Inflammatory macrophage treated with lipopolysaccharide for 4 hours (primary cell): Measurements from ENCODE around the gene EEFSEC.

Experiments
- DNase-seq: peaks from one replicate; pipeline ENCODE4 v3.0.0-alpha.2; 2020

EEFSEC gene

GRCh38 chr3:128247666-128248409, 94.6 kb downstream of the EEFSEC start:
- no peak for DNase-seq

- DNase-seq, result no peak
These were observed 98.8 kb downstream of the EEFSEC start for GRCh38 chr3:128252083-128252482.

GRCh38 chr3:128253150-128253549, 99.9 kb downstream of the EEFSEC start:
- no peak for DNase-seq

DNA sequence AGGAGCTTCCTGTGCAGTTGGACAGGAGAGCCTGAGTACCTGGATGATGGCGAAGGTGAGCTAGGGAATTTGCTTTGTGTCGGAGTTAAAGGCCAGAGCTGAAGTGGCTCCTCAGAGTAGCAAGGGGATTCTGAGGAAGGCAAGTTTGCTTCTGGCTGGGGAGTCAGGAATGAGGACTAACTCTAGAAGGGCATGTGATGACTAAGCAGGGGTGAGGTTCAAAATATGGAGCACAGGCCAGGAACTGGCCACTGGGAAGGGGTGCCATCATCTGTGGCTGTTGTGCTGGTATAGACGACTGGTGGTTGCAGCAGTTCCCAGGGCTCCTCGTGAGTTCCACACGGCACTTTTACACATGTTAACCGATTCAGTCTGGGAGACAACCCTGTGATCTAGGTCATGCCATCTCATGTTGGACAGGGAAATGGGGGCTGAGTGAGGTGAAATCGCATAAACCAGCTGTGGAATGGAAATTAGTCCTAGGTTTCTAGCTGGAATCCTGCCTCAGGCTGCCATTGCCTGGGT, 100.8 kb downstream of the EEFSEC start:
- DNase-seq, result no peak

- no peak for DNase-seq
These were observed 101.7 kb downstream of the EEFSEC start for GRCh38 chr3:128254967-128255366.

- DNase-seq, result no peak
These were observed 102.8 kb downstream of the EEFSEC start for GRCh38 chr3:128256131-128256530.

DNA sequence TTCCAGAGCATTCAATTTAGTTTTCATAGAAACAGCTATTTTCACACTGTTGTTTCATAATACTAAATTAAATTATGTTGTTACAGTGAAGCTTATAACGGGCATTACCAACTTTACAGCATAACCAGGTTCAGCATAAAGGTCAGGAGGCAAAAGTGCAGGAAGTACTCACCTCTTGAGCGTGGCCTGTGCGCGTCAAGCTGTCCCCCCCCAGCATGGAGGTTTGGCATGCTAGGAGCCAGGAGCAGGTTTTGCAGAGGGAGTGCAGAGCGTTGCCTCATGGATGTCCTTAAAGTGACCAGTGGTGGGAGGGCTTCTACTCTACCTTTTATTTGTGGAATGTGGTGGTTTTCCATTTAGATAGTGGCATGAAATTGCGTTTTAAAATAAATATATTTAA, 104.4 kb downstream of the EEFSEC start:
- no peak for DNase-seq

- DNase-seq, result no peak
These were observed 107.0 kb downstream of the EEFSEC start for GRCh38 chr3:128260275-128260674.

- no peak for DNase-seq
These were observed 109.2 kb downstream of the EEFSEC start for GRCh38 chr3:128262457-128262856.

- DNase-seq, result no peak
These were observed 109.8 kb downstream of the EEFSEC start for GRCh38 chr3:128263118-128263517.

DNA sequence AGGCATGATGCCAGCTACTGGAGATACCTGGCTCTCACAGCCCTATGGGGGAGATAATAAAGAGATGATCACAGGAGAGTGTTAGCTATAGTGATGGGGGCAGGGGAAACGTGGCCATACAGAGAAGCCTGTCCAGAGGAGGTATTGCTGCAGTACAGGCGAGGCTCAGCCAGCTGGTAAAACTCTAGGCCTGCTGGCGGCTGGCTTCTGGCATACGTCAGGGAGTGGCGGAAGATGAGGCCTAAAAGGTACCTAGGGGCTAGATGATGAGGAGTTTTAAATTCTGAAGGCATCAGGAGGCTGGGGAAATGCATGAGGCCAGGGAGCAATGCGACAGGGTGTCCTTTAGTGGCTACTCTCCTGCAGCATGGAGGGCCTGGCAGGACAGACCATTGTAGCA, 110.7 kb downstream of the EEFSEC start:
- DNase-seq, result no peak

DNA sequence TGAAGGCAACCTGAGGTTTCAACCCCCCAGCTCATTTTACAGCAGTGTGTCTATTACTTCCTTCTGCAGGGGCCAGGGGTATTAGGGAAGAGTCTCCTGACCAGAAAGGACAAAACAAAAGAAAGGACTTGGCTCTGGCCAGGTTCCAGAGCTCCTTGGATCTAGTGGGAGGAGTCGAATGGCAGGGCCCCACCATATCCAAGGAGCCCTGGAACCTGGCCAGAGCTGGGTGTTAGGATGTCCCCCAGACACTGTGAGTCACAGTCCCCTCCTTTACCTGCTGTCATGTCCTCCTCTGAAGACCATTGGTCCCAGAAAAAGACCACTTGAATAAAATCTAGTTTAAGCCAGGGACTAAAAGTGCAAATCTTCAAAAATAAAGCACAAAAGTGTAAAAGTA, 113.2 kb downstream of the EEFSEC start:
- DNase-seq, result no peak

- no peak for DNase-seq
These were observed 114.3 kb downstream of the EEFSEC start for GRCh38 chr3:128267541-128267940.

DNA sequence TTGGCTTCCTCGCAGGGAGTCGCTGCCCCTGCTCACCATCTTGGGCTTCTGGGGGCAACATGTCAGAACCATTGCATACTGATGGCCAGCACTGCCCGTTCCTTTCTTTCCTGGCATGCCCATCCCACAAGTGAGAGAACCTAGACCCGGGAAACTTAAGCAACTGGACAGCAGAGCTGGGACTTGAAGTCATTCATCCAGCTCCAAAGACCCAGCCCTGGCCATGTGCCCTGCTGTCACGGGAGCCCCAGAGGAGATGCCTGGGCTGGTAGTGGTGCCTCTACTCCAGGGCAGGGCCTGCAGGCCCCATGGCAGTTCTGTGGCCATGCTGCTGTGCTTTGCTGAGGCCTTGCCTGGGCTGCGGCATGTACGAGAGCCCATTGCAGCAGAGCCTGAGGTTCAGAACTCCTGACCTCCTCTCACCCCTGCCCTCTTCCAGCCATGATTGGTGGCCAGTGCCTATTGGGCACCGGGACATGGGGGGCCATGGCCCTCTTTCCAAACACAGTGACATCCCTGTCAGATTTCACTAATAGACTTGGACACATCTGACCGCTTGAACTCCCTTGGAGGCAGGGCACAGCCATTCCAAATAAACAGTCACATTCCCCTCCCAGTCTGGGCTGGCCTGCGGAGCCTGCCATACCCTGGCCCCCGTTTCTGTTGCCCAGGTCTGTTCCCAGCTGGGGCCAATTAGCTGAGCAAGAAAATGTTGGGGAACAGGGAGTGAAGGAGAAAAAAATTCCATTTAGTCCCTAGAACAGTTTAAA, 115.9 kb downstream of the EEFSEC start:
- DNase-seq, result no peak

DNA sequence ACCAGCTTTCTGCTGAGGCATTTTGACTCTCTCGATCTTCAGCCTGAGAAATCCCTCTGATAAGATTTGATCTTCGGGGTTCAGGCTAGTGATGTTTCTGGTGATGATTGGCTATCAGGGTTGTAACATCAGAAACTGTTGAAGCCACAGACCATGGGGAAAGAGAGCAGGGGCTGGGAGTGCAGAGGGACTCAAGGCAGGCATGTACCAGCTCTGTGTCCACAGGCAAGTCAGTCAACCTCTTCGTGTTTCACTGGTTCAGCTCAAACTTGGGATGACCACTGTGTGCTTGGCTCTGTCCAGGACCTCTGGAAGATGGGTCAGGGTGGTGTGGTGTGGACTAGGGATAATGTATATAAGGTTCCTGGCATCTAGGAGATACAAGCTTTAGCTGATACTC, 116.5 kb downstream of the EEFSEC start:
- no peak for DNase-seq

GRCh38 chr3:128270559-128271492, 117.5 kb downstream of the EEFSEC start:
- DNase-seq, result no peak

- DNase-seq, result no peak
These were observed 118.5 kb downstream of the EEFSEC start for GRCh38 chr3:128271536-128272332.

GRCh38 chr3:128273109-128273840, 120.0 kb downstream of the EEFSEC start:
- DNase-seq, result no peak

- no peak for DNase-seq
These were observed 120.7 kb downstream of the EEFSEC start for GRCh38 chr3:128273841-128274573.

DNA sequence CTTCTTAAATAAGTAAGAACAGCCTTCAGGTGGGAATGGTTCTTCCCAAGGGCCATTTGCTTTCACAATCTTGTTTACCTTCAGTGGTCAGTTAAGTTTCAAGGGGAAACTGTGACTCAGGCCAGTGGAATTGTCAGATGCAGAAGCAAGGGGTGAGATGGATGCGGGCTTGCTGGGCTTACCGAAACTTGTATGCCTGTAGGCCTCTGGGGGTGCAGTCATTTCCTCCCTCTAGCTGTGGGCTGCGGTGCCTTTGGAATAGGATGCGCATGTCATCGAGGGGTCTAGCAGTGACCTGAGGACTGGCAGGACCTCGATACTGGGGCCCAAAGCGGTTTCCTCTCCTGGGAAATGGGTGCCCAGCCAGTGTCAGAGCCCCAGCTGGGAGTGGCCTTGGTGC, 121.6 kb downstream of the EEFSEC start:
- DNase-seq, result no peak
